AG20443 (cell line): ENCODE measurements around the gene CENPL.
"Not testable (repeated sequence)": the region's sequence is repeated elsewhere in the genome, so short reads cannot be mapped to it uniquely, and the experiment has no call there.

Source experiments
- DNase-seq: peaks from one replicate; pipeline ENCODE4 v3.0.0; 2012; ENCODE audit warnings: low spot score, mixed read lengths

CENPL gene, protein sequence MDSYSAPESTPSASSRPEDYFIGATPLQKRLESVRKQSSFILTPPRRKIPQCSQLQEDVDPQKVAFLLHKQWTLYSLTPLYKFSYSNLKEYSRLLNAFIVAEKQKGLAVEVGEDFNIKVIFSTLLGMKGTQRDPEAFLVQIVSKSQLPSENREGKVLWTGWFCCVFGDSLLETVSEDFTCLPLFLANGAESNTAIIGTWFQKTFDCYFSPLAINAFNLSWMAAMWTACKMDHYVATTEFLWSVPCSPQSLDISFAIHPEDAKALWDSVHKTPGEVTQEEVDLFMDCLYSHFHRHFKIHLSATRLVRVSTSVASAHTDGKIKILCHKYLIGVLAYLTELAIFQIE

DNA sequence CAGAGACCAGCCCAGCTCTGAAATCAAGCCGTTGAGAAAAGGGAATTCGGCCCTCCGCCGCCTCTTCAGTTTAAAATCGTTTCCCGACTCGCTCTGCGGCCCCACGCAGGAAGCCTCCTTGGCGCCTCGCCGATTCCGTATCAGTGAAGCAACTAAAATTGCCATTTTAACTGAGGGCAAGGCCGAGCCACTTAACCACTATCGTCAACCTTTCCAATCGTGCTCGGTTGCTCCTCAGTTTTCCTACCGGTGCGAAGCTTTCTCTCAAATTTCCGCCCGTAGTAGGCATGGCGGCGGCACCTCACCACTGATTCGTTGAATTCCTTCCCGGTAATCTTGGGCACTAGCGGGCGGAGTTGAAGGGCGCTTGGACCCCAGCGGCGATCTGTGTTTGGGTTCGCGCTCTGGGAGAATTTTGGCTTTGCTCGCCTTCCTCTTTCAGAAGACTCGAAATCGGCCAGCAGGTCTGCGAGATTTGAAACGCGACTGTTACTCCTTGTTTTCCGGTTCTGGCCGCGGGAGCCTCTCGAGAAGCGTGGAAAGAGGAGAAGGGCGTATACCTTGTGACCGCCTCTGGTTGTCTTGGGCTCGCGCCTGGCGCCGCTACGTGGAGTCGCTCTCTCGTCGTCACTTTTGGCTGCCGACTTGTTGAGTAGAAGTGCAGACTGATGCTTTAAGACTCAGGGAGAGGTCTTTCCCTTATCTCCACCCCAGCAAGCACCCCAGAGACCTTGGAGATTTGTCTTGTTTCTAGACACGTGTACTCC is at the start of gene CENPL, which contains the start of gene DARS2:
CENPL (minus strand) TSS at position 569 of the 767 bp plus-strand sequence. CDS start 13,584 bp downstream, outside the sequence.
DARS2 (plus strand) TSS at position 359 of the 767 bp plus-strand sequence. CDS start 557 bp downstream, outside the sequence.
- peak; percentile 94 for DNase-seq

DNA sequence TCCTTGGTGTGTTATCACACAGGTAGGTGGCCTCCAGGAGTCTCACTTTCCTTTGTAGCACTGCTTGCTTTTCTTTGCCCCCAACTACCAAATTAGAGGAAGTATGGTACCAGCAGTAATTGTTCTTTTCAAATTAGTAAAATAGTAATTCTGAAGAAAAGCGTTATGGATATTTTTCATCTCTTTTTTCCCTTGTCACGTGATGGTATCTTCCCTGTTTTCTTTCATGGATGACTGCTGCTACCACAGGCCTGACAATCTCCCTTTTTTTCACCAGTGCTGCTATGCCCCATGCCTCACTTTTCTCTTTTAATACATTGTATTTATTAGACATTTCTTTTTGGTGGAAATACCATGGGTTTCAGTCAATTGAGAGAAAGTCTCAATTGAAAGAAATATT is 46.8 kb upstream of the CENPL start:
- no peak for DNase-seq

DNA sequence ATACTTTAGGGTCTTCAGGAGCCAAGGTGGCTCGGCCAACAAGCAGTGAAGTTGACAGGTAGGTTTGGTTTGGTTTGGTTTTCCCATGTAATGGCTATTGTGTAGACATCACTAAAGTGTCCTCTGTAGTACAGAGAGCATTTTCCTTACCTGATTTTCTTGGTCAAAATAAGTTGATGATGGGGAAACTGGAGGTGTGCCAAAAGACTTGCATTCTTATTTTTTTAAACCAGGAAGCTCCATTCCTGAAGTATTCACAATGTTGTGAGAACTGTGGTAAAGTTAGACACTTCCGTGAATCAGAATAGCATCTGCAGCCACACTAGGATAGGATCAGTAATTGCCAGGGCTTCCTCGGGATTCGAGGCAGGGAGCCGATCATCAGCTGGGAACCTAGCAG is 46.4 kb upstream of the CENPL start:
- no peak for DNase-seq

DNA sequence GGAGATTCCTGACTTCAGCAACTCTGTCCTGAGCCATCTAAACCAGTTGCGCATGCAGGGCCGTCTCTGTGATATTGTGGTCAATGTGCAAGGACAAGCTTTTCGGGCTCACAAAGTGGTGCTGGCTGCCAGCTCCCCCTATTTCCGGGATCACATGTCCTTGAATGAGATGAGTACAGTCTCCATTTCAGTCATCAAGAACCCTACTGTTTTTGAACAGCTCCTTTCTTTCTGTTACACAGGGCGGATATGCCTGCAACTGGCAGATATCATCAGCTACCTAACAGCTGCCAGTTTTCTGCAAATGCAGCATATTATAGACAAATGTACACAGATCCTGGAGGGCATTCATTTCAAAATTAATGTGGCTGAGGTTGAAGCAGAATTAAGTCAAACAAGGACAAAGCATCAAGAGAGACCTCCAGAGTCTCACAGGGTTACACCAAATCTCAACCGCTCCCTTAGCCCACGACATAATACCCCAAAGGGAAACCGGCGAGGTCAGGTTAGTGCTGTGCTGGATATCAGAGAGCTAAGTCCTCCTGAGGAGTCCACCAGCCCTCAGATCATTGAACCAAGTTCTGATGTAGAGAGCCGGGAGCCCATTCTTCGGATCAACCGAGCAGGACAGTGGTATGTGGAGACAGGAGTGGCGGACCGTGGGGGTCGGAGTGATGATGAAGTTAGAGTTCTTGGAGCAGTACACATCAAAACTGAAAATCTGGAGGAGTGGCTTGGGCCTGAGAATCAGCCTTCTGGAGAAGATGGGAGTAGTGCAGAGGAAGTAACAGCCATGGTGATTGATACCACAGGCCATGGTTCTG is 45.8 kb upstream of the CENPL start:
- DNase-seq, result no peak

DNA sequence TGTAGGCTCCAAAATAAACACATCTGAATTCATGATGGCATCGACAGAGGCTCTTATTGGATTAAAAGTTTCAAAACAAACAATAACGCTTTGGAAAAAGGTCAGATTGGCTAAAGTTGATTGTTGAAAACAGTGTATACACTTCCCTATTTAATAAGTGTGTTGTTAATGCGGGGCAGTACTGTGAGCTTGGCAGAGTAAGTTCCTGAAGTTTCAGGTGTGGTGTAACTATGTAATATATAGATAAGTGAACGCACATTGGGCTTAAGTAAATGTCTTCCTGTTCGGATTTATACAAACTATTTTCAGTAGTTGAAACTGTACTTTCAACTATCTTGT is 44.3 kb upstream of the CENPL start:
- DNase-seq, result no peak

DNA sequence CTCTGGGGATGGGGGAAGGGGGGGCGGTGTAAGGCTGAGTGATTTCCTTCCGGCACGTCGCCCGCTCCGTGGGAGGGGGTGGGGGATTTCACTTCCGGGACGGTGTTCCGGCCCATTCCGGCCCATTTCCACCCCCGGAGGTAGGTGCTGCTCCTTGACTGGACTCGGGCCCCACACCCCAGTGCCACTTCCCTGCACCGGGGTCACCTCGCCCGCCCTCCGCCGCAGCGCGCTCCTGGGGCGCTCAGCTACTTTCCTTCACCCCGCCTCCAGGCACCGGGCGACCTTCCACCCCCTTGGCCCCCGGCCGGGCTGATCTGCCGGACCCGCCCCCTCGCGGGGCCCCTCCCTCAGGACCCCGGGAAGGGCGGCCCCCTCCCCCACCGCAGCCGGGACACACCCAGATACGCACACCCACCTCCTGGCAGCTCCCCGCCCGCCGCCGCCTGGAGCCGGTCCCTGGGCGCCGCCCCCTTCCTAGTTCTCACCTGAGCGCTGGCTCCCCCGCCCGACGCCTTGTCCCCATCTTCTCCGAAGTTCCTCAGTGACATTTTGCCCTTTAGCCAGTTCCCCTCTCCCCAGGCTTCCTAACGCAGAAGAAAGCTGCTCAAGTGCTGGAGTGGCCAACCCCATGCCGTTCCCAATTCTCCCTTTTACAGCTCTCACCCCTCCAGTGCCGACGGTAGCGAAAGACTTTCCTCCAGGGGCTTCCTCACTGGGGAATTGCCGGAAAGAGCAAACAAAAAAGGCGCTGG is 43.8 kb upstream of the CENPL start, which contains the start of gene ZBTB37:
ZBTB37 (plus strand) TSS at position 115 of the 755 bp plus-strand sequence. CDS start 1,846 bp downstream, outside the sequence.
- peak; percentile 81 for DNase-seq

DNA sequence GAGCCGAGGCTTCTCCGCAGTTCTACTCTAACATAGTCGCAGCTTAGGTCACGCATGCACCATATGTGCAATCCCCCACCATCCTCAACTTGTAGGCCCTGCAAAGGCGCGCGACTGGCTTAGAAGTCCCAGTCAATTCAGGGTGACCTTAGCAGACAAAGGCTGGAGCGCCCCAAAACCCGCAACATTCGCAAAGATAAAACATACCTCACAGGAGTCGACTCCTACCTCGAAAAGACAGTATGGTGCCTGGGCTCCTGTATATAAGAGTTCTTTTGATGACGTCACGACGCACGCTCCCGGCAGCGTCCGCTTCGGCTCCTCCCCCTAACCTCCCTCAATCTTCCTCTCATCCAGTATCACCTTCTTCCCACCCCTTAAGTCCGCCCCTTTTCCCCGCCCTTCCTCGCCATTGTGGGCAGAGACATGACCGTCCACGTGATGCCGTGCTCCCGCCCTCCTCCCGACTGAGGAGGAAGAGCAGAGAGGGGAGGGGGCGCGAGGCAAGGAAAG is 43.1 kb upstream of the CENPL start, which contains the start of gene GAS5:
GAS5 (minus strand) TSS at position 237 of the 513 bp plus-strand sequence.
- peak; percentile 98 for DNase-seq

DNA sequence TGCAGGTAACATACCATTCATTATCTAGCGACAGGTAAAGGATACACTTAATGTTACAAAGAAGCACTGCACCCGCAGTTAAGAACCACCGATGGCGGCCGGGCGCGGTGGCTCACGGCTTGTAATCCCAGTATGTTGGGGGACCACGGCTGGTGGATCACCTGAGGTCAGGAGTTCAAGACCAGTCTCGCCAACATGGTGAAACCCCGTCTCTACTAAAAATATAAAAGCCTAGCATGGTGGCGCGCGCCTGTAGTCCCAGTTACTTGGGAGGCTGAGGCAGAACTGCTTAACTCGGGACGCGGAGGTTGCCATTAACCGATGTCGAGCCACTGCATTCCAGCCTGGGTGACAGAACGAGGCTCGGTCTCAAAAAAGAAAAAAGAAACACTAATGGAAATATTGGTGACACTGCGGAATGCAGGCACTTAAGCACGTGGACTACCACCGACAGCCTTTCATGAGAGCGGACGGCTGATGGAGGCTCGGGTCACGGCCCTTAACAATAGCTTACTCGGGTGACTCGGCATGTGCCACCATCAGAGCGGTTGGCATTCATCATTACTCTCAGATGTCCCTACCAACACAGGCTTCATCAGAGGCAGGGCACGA is 42.6 kb upstream of the CENPL start:
- peak; percentile 27 for DNase-seq

DNA sequence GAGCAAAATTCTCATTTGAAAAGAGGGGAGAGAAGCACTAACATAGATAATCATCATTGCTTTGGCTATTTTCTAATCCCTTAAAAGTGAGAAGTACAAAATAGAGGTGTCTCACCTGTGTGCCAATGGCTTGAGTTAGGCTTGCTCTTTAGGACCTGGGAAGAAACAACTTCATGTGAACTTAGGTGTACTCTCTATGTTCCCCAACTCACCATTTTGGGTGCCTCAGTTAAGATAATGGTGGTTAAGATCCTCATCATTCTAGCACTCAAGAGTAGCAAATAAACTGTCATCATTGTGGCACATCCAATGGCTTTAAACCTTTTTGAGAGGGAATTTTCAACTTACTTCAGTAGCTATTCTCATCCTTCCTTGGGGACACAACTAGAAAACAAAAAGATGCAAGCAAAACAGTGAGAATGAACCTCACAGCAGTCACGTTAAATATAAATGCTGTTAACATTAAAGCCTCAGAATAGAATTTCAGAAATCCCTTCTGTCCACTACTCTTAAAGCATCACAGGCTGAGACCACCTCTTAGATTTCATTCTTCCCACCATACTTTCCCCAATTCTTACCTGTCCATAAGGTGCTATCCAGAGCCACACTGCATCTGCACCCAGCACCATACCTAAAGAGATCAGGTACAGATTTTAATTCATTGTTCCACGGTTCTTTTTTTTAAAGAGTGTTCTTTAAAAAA is 41.9 kb upstream of the CENPL start:
- DNase-seq, result no peak

DNA sequence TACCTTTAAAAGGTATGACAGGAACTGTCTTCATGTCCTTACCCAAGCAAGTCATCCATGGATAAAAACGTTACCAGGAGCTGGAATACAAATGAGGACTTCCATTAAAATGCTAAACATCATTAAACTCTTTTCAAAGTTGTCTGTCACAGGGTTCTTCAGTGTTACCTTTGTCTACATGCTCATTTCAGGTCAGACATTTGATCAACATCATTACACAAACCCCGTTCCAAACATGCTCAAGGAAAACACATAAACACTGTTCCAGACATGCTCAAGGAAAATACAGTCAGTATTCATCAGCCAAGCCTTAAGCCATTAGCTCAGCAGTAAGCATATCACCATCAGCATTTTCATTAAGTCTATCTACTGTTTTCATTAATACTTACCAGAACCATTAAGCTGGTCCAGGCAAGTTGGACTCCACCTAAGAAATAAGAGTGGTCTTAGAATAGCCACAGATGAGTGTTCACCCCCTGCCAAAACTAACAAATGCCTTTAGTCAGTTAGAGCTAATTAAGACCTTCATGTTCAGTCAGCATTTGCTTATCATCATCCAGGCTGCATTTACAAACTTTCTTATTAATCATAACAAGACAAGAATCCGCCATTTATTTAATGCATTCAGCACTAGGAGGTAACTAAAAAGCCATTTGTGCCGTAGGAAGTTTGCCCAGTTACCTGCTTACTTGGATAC is 40.9 kb upstream of the CENPL start:
- no peak for DNase-seq

DNA sequence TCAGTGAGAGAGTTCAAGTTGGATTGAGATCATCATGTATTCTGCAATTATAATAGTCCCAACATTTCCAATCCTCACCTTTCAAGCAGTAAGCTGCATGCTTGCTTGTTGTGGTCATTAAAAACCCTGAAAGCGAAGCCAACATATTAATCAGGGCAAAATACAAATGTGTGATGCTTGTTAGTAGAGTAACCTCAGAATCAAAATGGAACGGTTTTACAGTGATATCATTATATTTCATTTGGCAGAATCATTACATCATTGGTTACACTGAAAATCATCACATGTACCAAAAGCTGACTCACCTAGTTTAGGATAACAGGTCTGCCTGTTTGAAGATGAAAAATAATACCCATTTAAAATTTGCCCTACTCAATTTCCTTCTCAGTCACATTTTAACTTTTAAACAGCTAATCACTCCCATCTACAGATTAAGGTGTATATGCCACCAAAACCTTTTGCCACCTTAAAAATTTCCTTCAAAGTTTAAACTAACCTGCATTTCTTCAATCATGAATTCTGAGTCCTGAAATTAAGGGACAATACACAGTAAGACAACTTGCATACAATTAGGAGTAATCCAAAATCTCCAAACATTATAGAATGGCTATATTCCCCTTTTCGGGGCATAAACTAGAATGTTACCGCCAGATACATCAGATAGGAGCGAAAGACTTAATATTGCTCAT is 39.6 kb upstream of the CENPL start:
- no peak for DNase-seq

DNA sequence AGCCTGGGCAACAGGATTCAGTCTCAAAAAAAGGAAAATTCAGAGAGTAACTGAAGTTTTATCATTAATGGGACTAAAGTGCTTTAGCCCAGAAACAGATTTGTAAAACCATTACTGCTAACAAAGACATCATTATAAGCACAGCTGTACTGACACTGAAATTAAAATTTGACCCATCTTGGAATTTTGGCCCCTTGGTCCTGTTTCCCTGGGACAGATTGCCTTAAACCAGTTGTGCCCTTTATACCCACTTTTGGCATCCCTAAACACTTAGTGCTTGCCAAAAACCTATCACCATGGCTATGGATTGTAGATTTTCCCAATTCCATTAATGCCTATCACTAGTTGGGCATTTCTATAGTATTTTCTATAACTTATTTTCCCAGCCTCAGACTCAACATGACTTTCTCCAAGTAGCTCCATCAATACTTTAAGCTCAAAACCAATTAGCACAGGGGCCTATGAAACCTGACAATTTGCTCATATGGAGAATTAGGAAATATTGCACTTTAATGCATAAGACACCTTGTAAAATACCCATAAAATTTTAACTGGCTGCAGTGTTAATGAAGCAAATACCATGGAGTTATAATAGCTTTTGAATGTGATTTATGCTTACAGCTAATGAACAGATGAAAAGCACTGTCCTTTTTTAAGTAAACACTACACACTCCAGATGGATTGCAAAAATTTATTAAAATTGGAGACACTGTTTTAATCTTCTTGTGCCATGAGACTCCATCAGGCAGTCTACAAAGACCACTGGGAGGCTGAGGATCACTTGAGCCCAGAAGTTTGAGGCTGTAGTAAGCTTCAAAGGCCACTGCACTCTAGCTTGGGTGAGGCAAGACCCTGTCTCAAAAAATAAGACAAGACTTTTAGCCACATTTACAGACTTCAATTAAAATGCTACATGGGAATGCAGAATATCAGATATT is 38.8 kb upstream of the CENPL start:
- no peak for DNase-seq

DNA sequence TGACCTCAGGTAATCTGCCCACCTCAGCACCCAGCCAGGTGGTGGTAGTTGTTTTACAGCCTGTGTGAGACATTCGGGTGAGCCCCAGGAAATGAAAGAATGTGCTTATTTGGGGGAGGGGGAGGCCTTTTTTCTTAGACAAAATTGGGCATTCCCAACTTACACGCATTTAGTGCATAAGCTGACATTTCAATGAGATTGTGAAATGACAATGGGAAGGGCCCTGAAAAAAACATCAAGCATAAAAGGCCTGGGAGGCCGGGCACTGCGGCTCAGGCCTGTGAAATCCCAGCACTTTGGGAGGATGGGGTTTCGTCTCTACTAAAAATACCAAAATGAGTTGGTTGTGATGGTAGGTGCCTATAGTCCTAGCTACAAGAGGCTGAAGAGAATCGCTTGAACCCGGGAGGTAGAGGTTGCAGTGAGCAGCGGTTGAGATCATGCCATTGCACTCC is 38.1 kb upstream of the CENPL start:
- no peak for DNase-seq

DNA sequence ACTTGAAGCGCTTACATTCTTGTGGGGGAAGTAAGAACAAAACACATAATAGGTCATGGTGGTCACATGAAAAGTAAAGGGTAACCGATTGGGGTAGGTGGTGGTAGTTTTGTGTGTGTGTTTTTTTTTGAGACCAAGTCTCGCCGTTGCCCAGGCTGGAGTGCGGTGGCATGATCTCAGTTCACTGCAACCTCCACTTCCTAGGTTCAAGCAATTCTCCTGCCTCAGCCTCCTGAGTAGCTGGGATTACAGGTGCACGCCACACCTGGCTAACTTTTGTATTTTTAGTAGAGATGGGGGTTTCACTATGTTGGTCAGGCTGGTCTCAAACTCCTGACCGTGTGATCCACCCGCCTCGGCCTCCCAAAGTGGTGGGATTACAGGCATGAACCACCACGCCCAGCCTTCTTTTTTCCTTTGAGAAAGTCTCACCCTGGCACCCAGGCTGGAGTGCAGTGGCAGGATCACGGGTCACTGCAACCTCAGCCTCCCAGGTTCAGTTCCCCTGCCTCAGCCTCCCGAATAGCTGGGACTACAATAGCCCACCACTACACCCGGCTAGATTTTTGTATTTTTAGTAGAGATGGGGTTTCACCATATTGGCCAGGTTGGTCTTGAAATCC is 37.6 kb upstream of the CENPL start:
- DNase-seq, result not testable (repeated sequence)

DNA sequence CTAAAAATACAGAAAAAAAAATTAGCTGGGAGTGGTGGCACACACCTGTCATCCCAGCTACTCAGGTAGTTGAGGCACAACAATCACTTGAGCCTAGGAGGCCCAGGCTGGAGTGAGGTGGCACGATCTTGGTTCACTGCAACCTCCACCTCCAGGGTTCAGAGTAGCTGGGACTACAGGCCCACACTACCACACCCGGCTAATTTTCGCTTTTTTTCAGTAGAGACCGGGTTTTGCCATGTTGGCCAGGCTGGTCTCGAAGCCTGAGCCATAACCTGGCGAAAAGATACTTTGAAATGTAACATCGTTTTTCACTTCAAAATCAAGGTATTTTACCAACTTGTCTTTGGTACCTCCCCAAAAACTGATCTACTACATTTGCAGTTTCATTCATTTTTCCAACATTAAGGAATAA is 37.1 kb upstream of the CENPL start:
- DNase-seq, result no peak

DNA sequence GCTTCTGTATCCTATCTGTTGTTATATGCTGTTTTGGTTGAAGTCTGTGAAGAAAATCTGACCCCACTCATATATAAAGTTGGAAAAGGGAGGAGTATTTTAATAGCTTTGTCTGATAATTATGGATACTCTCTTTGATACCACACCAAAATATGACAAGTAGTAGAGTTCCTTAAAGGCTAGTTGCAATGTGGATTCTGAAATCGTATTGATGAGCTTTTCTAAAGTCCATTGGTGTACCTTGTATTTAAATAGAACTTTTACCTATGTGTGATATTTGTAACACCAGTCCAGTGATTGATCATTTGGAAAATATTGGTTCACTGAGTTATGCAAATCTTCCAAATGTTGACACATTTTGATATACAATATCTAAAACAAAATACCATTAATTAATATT is 35.4 kb upstream of the CENPL start:
- no peak for DNase-seq

DNA sequence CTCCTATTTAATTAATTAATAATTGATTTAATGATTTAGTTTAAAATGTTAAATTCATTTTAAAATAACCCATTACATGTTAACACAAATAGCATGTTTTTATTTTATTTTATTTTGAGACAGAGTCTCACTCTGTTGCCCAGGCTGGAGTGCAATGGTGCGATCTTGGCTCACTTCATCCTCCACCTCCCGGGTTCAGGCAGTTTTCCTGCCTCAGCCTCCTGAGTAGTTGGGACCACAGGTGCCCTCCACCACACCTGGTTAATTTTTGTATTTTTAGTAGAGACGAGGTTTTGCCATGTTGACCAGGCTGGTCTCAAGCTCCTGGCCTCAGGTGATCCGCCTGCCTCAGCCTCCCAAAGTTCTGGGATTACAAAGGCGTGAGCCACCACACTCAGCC is 34.9 kb upstream of the CENPL start:
- not testable (repeated sequence) for DNase-seq
